Immature natural killer cell (primary cell): ENCODE results near the gene CCNH. TPM values are rescaled to one million over a fixed set of nuclear protein-coding genes. Genes with fewer than 3 reads are reported as not detected.

Experiments
- DNase-seq, 3 donors: peaks; one replicate each; pipeline ENCODE4 v3.0.0; 2022; ENCODE audit warnings: mixed read lengths in 1 of 3
- H3K27ac Mint-ChIP-seq, 6 donors: one replicate each; pipeline ENCODE4 v1.8.0; 2020; ENCODE audit warnings: mixed read lengths in 6 of 6, mild to moderate bottlenecking in 5 of 6, inconsistent platforms in 4 of 6, moderate library complexity in 3 of 6
- H3K27me3 Mint-ChIP-seq, 3 donors: one replicate each; pipeline ENCODE4 v1.8.0; 2020 to 2021; ENCODE audit warnings: low read depth in 3 of 3, mild to moderate bottlenecking in 3 of 3, mixed read lengths in 3 of 3, moderate library complexity in 3 of 3, inconsistent platforms in 1 of 3
- H3K36me3 Mint-ChIP-seq, 3 donors: one replicate each; pipeline ENCODE4 v1.8.0; 2020; ENCODE audit warnings: mixed read lengths in 3 of 3, inconsistent platforms in 2 of 3, mild to moderate bottlenecking in 2 of 3
- H3K4me1 Mint-ChIP-seq, 2 donors: one replicate each; pipeline ENCODE4 v1.8.0; 2020; ENCODE audit warnings: inconsistent platforms in 2 of 2, mild to moderate bottlenecking in 2 of 2, mixed read lengths in 2 of 2, moderate library complexity in 1 of 2
- H3K4me3 Mint-ChIP-seq, 5 donors: one replicate each; pipeline ENCODE4 v1.8.0; 2020; ENCODE audit warnings: mild to moderate bottlenecking in 5 of 5, mixed read lengths in 5 of 5, inconsistent platforms in 3 of 5, moderate library complexity in 3 of 5
- H3K9me3 Mint-ChIP-seq, 6 donors: one replicate each; pipeline ENCODE4 v1.8.0; 2020; ENCODE audit warnings: mild to moderate bottlenecking in 6 of 6, mixed read lengths in 6 of 6, inconsistent platforms in 4 of 6, moderate library complexity in 3 of 6
- polyA plus RNA-seq, 3 donors: library from polyadenylated mRNA; unstranded; fragments of 300-500 nt; fragmentation: Illumina TruSeq; gene quantifications; one replicate each; pipeline ENCODE4 v1.2.3, GENCODE V29; 2021

Gene CCNH
- polyA plus RNA-seq, 3 donors from 2014 or later: 64.0 to 85.7 (median 68.2) TPM

DNA sequence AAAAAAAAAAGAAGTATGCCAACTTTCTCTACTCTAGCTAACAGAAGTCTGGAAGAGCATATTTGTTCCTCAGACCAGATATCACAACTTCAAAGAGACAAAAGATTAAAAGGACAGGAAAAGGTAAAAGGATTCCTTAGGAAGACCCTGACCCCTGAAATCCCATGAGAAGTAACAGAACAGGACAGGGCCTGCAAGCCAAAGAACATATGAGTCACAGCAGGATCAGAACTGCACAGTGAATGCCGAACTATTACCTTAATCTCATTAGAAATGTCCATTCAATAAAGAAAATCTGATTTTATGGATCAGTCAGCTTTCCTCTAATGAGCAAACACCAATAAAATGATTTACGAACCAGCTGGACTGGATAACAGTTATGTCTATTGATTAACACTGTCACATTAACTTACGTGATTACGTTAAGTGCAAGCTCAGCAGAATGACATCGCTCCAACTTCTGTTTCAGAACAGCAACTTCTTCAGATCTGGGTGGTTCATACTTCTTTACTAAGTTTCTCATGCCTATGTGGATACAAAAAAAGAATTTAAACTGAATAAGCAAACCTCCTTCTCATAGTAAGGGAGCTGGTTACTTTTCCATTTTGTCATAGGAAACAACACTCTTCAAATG lies 13.6 kb downstream of the CCNH start:
- H3K27ac Mint-ChIP-seq: peak overlapping the region in 4 of 6 donors; percentile 24 to 64 (median 54)
- peaks cover 0 to 12% (median 0%) of the 10 kb centered on the region in 3 donors for H3K27me3 Mint-ChIP-seq
- DNase-seq: no peak
- H3K9me3 Mint-ChIP-seq: peaks cover 0 to 2% (median 0%) of the 10 kb centered on the region in 6 donors
- H3K4me1 Mint-ChIP-seq: peaks cover 11 to 22% of the 10 kb centered on the region in 2 donors
- H3K36me3 Mint-ChIP-seq: peaks cover 23 to 46% (median 26%) of the 10 kb centered on the region in 3 donors
- peak overlapping the region in 1 of 5 donors; percentile 20 for H3K4me3 Mint-ChIP-seq

- DNase-seq: no peak
- H3K4me3 Mint-ChIP-seq: no peak overlapping the region
- H3K36me3 Mint-ChIP-seq: peaks cover 21 to 60% (median 30%) of the 10 kb centered on the region in 3 donors
- no peaks in the 10 kb centered on the region for H3K9me3 Mint-ChIP-seq
- peaks cover 19 to 35% of the 10 kb centered on the region in 2 donors for H3K4me1 Mint-ChIP-seq
- H3K27me3 Mint-ChIP-seq: peaks cover 0 to 8% (median 4%) of the 10 kb centered on the region in 3 donors
- peak overlapping the region in 4 of 6 donors; percentile 15 to 77 (median 55) for H3K27ac Mint-ChIP-seq
Measured at GRCh38 chr5:87394411-87395165, 18.1 kb downstream of the CCNH start.

GRCh38 chr5:87393331-87393730 lies 19.4 kb downstream of the CCNH start:
- peaks cover 19 to 35% of the 10 kb centered on the region in 2 donors for H3K4me1 Mint-ChIP-seq
- no peak overlapping the region for H3K4me3 Mint-ChIP-seq
- H3K27ac Mint-ChIP-seq: peak overlapping the region in 1 of 6 donors; percentile 40
- H3K9me3 Mint-ChIP-seq: no peaks in the 10 kb centered on the region
- H3K36me3 Mint-ChIP-seq: peaks cover 21 to 60% (median 34%) of the 10 kb centered on the region in 3 donors
- DNase-seq: no peak
- H3K27me3 Mint-ChIP-seq: peaks cover 0 to 7% (median 3%) of the 10 kb centered on the region in 3 donors

DNA sequence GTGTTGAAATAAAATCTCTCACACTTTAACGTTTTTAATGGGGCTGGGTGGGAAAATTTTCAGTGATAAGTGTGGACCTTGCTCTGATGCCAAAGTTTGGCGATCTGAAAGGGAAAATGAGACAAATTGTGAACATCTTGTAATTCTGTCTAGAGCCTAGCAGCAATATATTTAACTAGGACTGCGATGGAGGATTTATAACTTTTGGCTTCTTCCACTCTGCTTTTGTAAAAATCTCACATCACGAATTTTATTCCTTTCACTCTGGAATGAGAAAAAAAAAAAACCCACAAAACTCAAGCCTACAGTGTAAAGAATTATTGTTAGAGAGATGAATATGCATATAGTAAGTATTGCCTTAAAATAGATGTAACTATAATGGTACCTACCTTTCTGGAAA lies 19.9 kb downstream of the CCNH start:
- peak overlapping the region in 5 of 6 donors; percentile 29 to 86 (median 75) for H3K27ac Mint-ChIP-seq

DNA sequence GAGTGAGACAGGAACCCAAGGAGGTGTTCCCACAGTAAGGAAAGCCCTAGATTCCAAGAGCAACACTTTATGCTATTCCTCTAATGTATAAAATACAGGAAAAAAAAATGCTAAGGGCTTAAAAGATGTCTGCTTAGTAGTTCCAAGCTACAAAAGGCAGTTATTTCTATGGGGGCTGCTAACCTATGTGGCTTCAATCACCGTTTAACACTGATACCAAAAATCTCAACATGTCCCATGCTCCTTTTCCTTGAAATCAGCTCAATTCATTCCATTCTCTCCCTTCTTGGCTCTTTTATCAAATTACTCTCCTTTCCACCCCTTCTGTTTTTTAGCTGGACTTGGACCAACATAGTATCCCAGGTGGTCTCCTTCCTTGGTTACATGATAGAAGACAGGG lies 20.6 kb downstream of the CCNH start:
- H3K4me1 Mint-ChIP-seq: peaks cover 19 to 37% of the 10 kb centered on the region in 2 donors
- peaks cover 0 to 7% (median 3%) of the 10 kb centered on the region in 3 donors for H3K27me3 Mint-ChIP-seq
- no peak overlapping the region for H3K4me3 Mint-ChIP-seq
- peaks cover 23 to 64% (median 38%) of the 10 kb centered on the region in 3 donors for H3K36me3 Mint-ChIP-seq
- H3K9me3 Mint-ChIP-seq: no peaks in the 10 kb centered on the region
- no peak for DNase-seq
- H3K27ac Mint-ChIP-seq: peak overlapping the region; percentile 48 to 86 (median 68)

More for the DNA sequence above, 19.9 kb downstream of the CCNH start:
- Mint-ChIP-seq H3K4me1 (peaks cover 19 to 35% of the 10 kb centered on the region in 2 donors), H3K36me3 (peaks cover 21 to 60% (median 37%) of the 10 kb centered on the region in 3 donors), H3K27me3 (peaks cover 0 to 7% (median 3%) of the 10 kb centered on the region in 3 donors), H3K9me3 (no peaks in the 10 kb centered on the region), H3K4me3 (no peak overlapping the region)
- DNase-seq: no peak

DNA sequence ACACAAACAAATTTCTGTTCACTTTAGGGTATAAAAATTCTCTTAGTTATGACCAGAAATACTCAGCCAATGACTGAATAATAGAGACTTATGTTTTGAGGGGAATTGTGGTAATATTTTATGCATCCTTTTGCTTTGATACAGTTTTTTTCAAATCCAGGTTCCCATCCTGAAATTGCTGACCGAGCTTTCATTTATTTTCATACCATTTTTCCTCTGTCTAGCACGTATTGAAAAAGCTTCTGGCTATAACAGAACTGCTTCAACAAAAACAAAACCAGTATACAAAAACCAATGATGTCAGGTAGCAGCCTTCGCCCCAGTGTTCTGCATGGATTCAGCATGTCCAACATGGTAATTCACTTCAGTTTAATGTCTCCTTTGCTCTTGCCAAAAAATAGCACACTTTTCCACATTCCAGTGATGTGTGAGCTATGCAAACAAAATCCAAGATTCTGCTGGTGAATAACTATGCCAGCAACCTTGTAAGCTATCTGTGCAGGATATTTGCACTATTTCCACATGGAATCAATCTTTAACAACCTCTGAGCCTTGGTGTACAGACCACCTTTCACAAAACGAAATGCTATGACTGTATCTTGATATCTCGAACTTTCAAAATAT lies 22.0 kb downstream of the CCNH start:
- Mint-ChIP-seq H3K27me3 (peaks cover 0 to 7% (median 1%) of the 10 kb centered on the region in 3 donors), H3K36me3 (peaks cover 25 to 65% (median 38%) of the 10 kb centered on the region in 3 donors), H3K4me1 (peaks cover 19 to 41% of the 10 kb centered on the region in 2 donors), H3K9me3 (no peaks in the 10 kb centered on the region), H3K4me3 (no peak overlapping the region), H3K27ac (peak overlapping the region; percentile 66 to 93 (median 89))
- no peak for DNase-seq

GRCh38 chr5:87390075-87390474 lies 22.7 kb downstream of the CCNH start:
- H3K9me3 Mint-ChIP-seq: no peaks in the 10 kb centered on the region
- H3K36me3 Mint-ChIP-seq: peaks cover 22 to 65% (median 36%) of the 10 kb centered on the region in 3 donors
- H3K27me3 Mint-ChIP-seq: peaks cover 0 to 7% (median 1%) of the 10 kb centered on the region in 3 donors
- H3K27ac Mint-ChIP-seq: peak overlapping the region; percentile 66 to 93 (median 89)
- peak overlapping the region in 3 of 5 donors; percentile 15 to 61 (median 37) for H3K4me3 Mint-ChIP-seq
- DNase-seq: no peak
- peaks cover 19 to 41% of the 10 kb centered on the region in 2 donors for H3K4me1 Mint-ChIP-seq

DNA sequence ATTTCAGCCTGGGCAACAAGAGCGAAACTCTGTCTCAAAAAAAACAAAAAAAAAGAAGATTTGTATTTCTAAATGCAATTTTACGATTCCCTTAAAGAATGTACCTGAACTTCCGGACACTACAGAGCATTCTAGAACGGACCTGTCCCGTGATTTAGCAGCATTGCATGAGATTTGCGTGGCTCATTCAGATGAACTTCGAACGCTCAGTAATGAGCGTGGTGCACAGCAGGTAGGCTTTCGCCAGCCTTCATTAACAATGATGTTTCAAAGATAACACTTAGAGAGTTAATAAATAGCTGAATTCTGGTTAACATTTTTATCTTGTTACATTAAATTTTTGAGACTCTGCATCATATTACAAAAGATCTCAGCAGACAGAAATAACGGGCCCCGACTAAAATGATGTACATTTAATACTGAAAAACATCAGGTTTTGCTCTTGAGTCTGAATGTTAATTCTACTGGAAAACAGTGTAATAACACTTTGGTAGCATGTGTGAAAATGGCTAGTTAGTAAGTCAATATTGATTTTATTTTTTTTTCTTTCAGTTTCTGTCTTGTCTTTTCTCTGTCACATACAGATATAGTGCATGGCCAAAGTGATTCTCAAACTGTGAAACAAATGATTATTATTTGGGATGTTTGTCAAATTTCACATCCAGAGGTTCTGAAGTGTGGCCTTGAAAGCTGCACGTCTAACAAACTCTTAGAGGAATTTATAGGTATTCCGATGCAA lies 23.3 kb downstream of the CCNH start:
- peak overlapping the region; percentile 66 to 93 (median 89) for H3K27ac Mint-ChIP-seq
- no peak for DNase-seq
- no peaks in the 10 kb centered on the region for H3K9me3 Mint-ChIP-seq
- peaks cover 18 to 58% (median 30%) of the 10 kb centered on the region in 3 donors for H3K36me3 Mint-ChIP-seq
- peaks cover 0 to 7% (median 1%) of the 10 kb centered on the region in 3 donors for H3K27me3 Mint-ChIP-seq
- H3K4me1 Mint-ChIP-seq: peaks cover 19 to 41% of the 10 kb centered on the region in 2 donors
- peak overlapping the region; percentile 15 to 70 (median 49) for H3K4me3 Mint-ChIP-seq

DNA sequence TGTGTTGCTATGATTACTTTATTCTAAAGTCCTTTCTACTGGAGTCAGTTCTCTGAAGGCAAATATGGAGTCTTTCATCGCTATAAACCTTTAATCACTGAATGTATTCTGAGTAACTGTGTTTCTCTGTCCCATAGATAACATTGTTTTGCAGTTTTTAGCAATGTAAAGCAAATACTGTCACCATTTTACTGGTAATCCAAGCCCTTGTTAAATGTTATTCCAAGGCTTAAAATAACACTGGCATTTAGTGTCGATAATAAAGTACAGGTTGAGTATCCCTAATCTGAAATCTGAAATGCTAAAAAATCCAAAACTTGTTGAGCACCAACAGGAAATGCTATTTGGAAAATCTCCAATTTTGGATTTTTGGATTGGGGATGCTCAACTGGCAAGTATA lies 24.6 kb downstream of the CCNH start:
- Mint-ChIP-seq H3K4me3 (no peak overlapping the region), H3K4me1 (peaks cover 19 to 41% of the 10 kb centered on the region in 2 donors), H3K9me3 (no peaks in the 10 kb centered on the region), H3K27ac (peak overlapping the region in 5 of 6 donors; percentile 3 to 46 (median 26)), H3K36me3 (peaks cover 22 to 47% (median 31%) of the 10 kb centered on the region in 3 donors), H3K27me3 (peaks cover 0 to 7% (median 1%) of the 10 kb centered on the region in 3 donors)
- DNase-seq: no peak

- no peaks in the 10 kb centered on the region for H3K9me3 Mint-ChIP-seq
- peaks cover 16 to 32% of the 10 kb centered on the region in 2 donors for H3K4me1 Mint-ChIP-seq
- H3K36me3 Mint-ChIP-seq: peaks cover 10 to 41% (median 26%) of the 10 kb centered on the region in 3 donors
- no peak for DNase-seq
- peak overlapping the region in 1 of 6 donors; percentile 14 for H3K27ac Mint-ChIP-seq
- no peak overlapping the region for H3K4me3 Mint-ChIP-seq
- H3K27me3 Mint-ChIP-seq: peaks cover 0 to 6% (median 2%) of the 10 kb centered on the region in 3 donors
Measured at GRCh38 chr5:87385802-87386201, 26.9 kb downstream of the CCNH start.

DNA sequence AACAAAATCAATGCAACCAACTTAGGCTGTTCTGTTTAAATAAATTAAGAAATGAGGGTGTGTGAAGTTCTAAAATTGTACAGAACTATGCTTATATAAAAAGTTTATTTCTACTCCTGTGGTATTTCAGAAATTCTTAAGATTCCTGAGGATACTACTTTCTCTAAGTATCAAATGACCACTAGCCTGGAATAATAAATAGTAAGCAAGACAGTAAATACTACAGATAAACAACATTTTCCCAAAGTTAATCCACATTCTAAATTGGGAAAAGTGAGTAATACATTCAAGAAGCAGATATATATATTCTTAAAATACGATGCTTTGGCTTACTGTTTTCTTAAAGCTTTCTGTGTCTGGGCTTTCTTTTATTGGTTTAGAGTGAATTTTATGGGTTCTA lies 29.5 kb downstream of the CCNH start:
- H3K4me3 Mint-ChIP-seq: no peak overlapping the region
- H3K27me3 Mint-ChIP-seq: peaks cover 0 to 2% (median 0%) of the 10 kb centered on the region in 3 donors
- H3K27ac Mint-ChIP-seq: peak overlapping the region in 2 of 6 donors; percentile 16 to 20
- no peaks in the 10 kb centered on the region for H3K9me3 Mint-ChIP-seq
- peaks cover 1 to 17% of the 10 kb centered on the region in 2 donors for H3K4me1 Mint-ChIP-seq
- peaks cover 9 to 31% (median 20%) of the 10 kb centered on the region in 3 donors for H3K36me3 Mint-ChIP-seq
- no peak for DNase-seq

DNA sequence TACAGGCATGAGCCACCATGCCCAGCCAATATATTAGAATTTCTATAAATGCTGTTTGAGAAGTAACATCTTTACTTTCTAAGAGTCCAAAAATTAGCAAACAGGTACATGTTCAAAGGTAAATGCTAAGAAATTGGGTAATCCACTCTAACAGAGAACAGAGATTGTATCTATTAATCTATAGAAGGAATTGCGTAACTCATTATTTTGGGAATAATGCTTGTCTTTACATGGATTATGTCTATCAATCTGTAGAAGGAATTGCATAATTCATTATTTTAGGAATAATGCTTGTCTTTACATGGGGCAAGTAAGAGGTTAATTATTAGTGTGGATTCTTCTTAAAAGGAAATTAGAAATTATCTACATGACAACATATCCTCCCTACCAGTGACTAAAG lies 30.5 kb downstream of the CCNH start:
- Mint-ChIP-seq H3K27ac (peak overlapping the region in 1 of 6 donors; percentile 20), H3K4me3 (no peak overlapping the region), H3K4me1 (peaks cover 1 to 16% of the 10 kb centered on the region in 2 donors), H3K9me3 (no peaks in the 10 kb centered on the region), H3K27me3 (peaks cover 0 to 2% (median 0%) of the 10 kb centered on the region in 3 donors), H3K36me3 (peaks cover 7 to 23% (median 13%) of the 10 kb centered on the region in 3 donors)
- DNase-seq: no peak

- peaks cover 8 to 26% (median 13%) of the 10 kb centered on the region in 3 donors for H3K36me3 Mint-ChIP-seq
Measured at GRCh38 chr5:87372705-87373104, 40.0 kb downstream of the CCNH start.

More at GRCh38 chr5:87372705-87373104, 40.0 kb downstream of the CCNH start:
- Mint-ChIP-seq H3K4me3 (no peak overlapping the region), H3K4me1 (peaks cover 0 to 13% of the 10 kb centered on the region in 2 donors), H3K9me3 (no peaks in the 10 kb centered on the region), H3K27me3 (no peaks in the 10 kb centered on the region), H3K27ac (peak overlapping the region in 3 of 6 donors; percentile 1 to 38 (median 8))
- no peak for DNase-seq
